HG02884 (cell line): Measurements from ENCODE around the gene VDR.

Source experiments
- ATAC-seq: cut with Tn5 transposase; IDR thresholded peaks from one replicate; pipeline ENCODE4 v1.9.1; 2021; ENCODE audit warnings: mild to moderate bottlenecking, moderate library complexity; ENCODE audit not compliant: unreplicated experiment

VDR gene

GRCh38 chr12:47931187-47931586 is 26.4 kb upstream of the VDR start:
- no peak for ATAC-seq

- no peak for ATAC-seq
Measured at GRCh38 chr12:47930634-47931033, 25.8 kb upstream of the VDR start.

- ATAC-seq, result no peak
Measured at GRCh38 chr12:47927346-47927745, 22.6 kb upstream of the VDR start.

- ATAC-seq, result no peak
Measured at GRCh38 chr12:47921907-47922306, 17.1 kb upstream of the VDR start.

GRCh38 chr12:47920913-47921312 is 16.1 kb upstream of the VDR start:
- ATAC-seq, result no peak

GRCh38 chr12:47913081-47913480 is 8.3 kb upstream of the VDR start:
- no peak for ATAC-seq

GRCh38 chr12:47912556-47912955 is 7.8 kb upstream of the VDR start:
- ATAC-seq, result no peak

GRCh38 chr12:47910981-47911380 is 6.2 kb upstream of the VDR start:
- no peak for ATAC-seq

- ATAC-seq, result no peak
Measured at GRCh38 chr12:47910486-47910885, 5.7 kb upstream of the VDR start.

- no peak for ATAC-seq
Measured at GRCh38 chr12:47909839-47910465, 5.2 kb upstream of the VDR start.

- no peak for ATAC-seq
Measured at GRCh38 chr12:47908738-47909137, 3.9 kb upstream of the VDR start.

GRCh38 chr12:47907851-47908454 is 3.2 kb upstream of the VDR start:
- no peak for ATAC-seq

GRCh38 chr12:47903927-47904712 is 674 bp downstream of the VDR start:
- peak; percentile 16 for ATAC-seq

- no peak for ATAC-seq
Measured at GRCh38 chr12:47903151-47903611, 1.6 kb downstream of the VDR start.

- ATAC-seq, result no peak
Measured at GRCh38 chr12:47902131-47902639, 2.6 kb downstream of the VDR start.

GRCh38 chr12:47901718-47902093 is 3.1 kb downstream of the VDR start:
- no peak for ATAC-seq

GRCh38 chr12:47901063-47901717 is 3.6 kb downstream of the VDR start:
- no peak for ATAC-seq

GRCh38 chr12:47900131-47901062 is 4.4 kb downstream of the VDR start:
- ATAC-seq, result no peak

- no peak for ATAC-seq
Measured at GRCh38 chr12:47899466-47899865, 5.3 kb downstream of the VDR start.

GRCh38 chr12:47896633-47897032 is 8.2 kb downstream of the VDR start:
- no peak for ATAC-seq
